ENCODE measurements around the gene ERRFI1.

Gene ERRFI1

GRCh38 chr1:8002329-8002910, 23.7 kb downstream of the ERRFI1 start:
- DNase-seq: no peak

- DNase-seq: no peak
Measured at GRCh38 chr1:7995437-7995836, 30.7 kb downstream of the ERRFI1 start.

- no peak for DNase-seq
Measured at GRCh38 chr1:7994827-7995226, 31.3 kb downstream of the ERRFI1 start.

- DNase-seq: no peak
Measured at GRCh38 chr1:7993593-7994479, 32.3 kb downstream of the ERRFI1 start.

GRCh38 chr1:7992885-7993284, 33.2 kb downstream of the ERRFI1 start:
- no peak for DNase-seq

- DNase-seq: no peak
Measured at GRCh38 chr1:7991504-7992440, 34.3 kb downstream of the ERRFI1 start.

GRCh38 chr1:7989762-7990428, 36.2 kb downstream of the ERRFI1 start:
- DNase-seq: no peak

- no peak for DNase-seq
Measured at GRCh38 chr1:7988576-7988975, 37.5 kb downstream of the ERRFI1 start.

GRCh38 chr1:7987528-7987927, 38.6 kb downstream of the ERRFI1 start:
- no peak for DNase-seq

GRCh38 chr1:7985851-7986612, 40.1 kb downstream of the ERRFI1 start:
- DNase-seq: no peak

GRCh38 chr1:7984811-7985210, 41.3 kb downstream of the ERRFI1 start:
- no peak for DNase-seq

- DNase-seq: no peak
Measured at GRCh38 chr1:7983086-7983778, 42.9 kb downstream of the ERRFI1 start.

- DNase-seq: no peak
Measured at GRCh38 chr1:7980984-7981383, 45.1 kb downstream of the ERRFI1 start.

- DNase-seq: peak; percentile 89
Measured at GRCh38 chr1:7975212-7975865, 50.8 kb downstream of the ERRFI1 start.

GRCh38 chr1:7973086-7973485, 53.0 kb downstream of the ERRFI1 start:
- no peak for DNase-seq

GRCh38 chr1:7972285-7972684, 53.8 kb downstream of the ERRFI1 start:
- no peak for DNase-seq

- DNase-seq: no peak
Measured at GRCh38 chr1:7971024-7971423, 55.1 kb downstream of the ERRFI1 start.

- no peak for DNase-seq
Measured at GRCh38 chr1:7970246-7970645, 55.9 kb downstream of the ERRFI1 start.

- DNase-seq: no peak
Measured at GRCh38 chr1:7967651-7968050, 58.5 kb downstream of the ERRFI1 start.

GRCh38 chr1:7967196-7967595, 58.9 kb downstream of the ERRFI1 start:
- no peak for DNase-seq

GRCh38 chr1:7964476-7964875, 61.6 kb downstream of the ERRFI1 start:
- DNase-seq: no peak

All from eye (tissue), 1 donor.